GM12874 (cell line): Measurements from ENCODE around the gene EIF2D.

ENCODE experiments used
- CTCF ChIP-seq: IDR thresholded peaks from 2 replicates; pipeline ENCODE4 v1.5.1; 2011; ENCODE audit warnings: low read depth, mild to moderate bottlenecking, control low read depth, low read length, moderate library complexity; ENCODE audit not compliant: insufficient read depth

EIF2D gene

GRCh38 chr1:206570529-206570928 is 41.7 kb downstream of the EIF2D start:
- TF ChIP-seq CTCF: no peak

- TF ChIP-seq CTCF: no peak
Observed at GRCh38 chr1:206569556-206569955, 42.7 kb downstream of the EIF2D start.

- no peak for TF ChIP-seq CTCF
Observed at GRCh38 chr1:206568779-206569352, 43.4 kb downstream of the EIF2D start.

- TF ChIP-seq CTCF: no peak
Observed at GRCh38 chr1:206568256-206568655, 44.0 kb downstream of the EIF2D start.

GRCh38 chr1:206566999-206567398 is 45.3 kb downstream of the EIF2D start:
- TF ChIP-seq CTCF: no peak

GRCh38 chr1:206565995-206566394 is 46.3 kb downstream of the EIF2D start:
- TF ChIP-seq CTCF: no peak

GRCh38 chr1:206563367-206564207 is 48.7 kb downstream of the EIF2D start:
- TF ChIP-seq CTCF: no peak
